ENCODE measurements around the gene FHL2. TPM values are rescaled to one million over a fixed set of nuclear protein-coding genes. Genes with fewer than 3 reads are reported as not detected.
A peak's percentile ranks its signal among the peaks of the same experiment; 100 is the strongest.

Gene FHL2
- total and polyA plus RNA-seq, 9 of the 15 experiments (the other 6 are each of a cell fraction or from before 2014, with no cell fraction given): 7.5 to 33.1 (median 23.9) TPM

DNA sequence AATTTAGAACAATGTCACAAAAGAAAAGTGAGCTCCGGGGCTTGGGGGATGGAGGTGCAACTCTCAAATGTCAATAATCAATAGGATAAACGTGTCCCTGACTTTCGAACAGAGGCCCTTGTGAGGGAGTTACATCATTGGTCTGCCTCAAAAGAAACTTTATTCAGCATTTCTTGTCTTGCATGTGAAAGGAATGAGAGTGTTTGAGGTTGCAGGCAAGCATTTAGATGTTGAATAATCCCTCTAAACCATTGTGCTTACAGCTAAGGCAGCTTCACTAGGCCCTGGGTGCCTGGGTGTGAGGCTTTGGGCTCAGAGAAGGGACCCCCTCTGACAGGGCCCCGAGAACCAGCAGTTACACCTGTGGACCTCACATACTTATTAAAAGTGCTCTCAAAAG lies 28.6 kb upstream of the FHL2 start:
- FAIRE-seq: no peak
- CTCF ChIA-PET (ENCODE audit: low intra/inter-chr PET ratio): no interaction called here
- TF ChIP-seq KLF10 (CRISPR knock-in tag; IDR thresholded peaks at IDR 0.05) (no peak), ZBTB8A (IDR thresholded peaks at IDR 0.05; ENCODE audit: partially characterized antibody) (no peak), HNRNPLL (IDR thresholded peaks at IDR 0.05; ENCODE audit: low read depth, low read length, poor library complexity, severe bottlenecking) (no peak), ZBTB40 (IDR thresholded peaks at IDR 0.05) (peak; percentile 69), ZBTB40 (CRISPR knock-in tag; IDR thresholded peaks at IDR 0.05) (no peak), POLR3G (IDR thresholded peaks at IDR 0.05; ENCODE audit: extremely low read depth, insufficient read length, insufficient replicate concordance) (no peak), GATAD2A (IDR thresholded peaks at IDR 0.05) (no peak)
- no peak for DNase-seq (ENCODE audit: extremely low read depth in 1 of 4, low spot score in 3 of 4)
- 44% methylated on average over 4 of the region's 4 CpGs for WGBS (ENCODE audit: insufficient coverage, low coverage, missing lambda C conversion rate)
- Histone ChIP-seq H3K4me2 (ENCODE audit: insufficient read depth, low read length) (no peak overlapping the region), H3K27ac (ENCODE audit: extremely low read depth, low read depth, low read length) (no peak overlapping the region; the same call in 2 of the 3 replicates), H3K9me3 (replicated peaks; ENCODE audit: control insufficient read depth, insufficient read depth, low read depth, low read length) (no peaks in the 10 kb centered on the region), H3K9me1 (ENCODE audit: control insufficient read depth, insufficient read depth, low read length) (no peaks in the 10 kb centered on the region), H3K27me3 (ENCODE audit: control insufficient read depth in 2 of 2, insufficient read depth in 2 of 2, low read length in 2 of 2) (no peaks in the 10 kb centered on the region; a peak in 1 of 5 replicates), H3K79me2 (ENCODE audit: control insufficient read depth, insufficient read depth, low read length) (no peaks in the 10 kb centered on the region), H3K9ac (ENCODE audit: insufficient read depth in 1 of 2, low read depth in 2 of 2, low read length in 2 of 2) (no peak overlapping the region), H3K4me1 (replicated peaks in 1 of 2; ENCODE audit: control insufficient read depth in 2 of 2, insufficient read depth in 2 of 2, low read length in 2 of 2) (peaks cover 9 to 18% of the 10 kb centered on the region in 2 experiments; a peak in 4 of 5 replicates), H3K4me3 (no peak overlapping the region), H4K20me1 (replicated peaks; ENCODE audit: control insufficient read depth, insufficient read depth, low read length) (no peaks in the 10 kb centered on the region), H3K36me3 (ENCODE audit: control insufficient read depth, insufficient read depth, low read length) (no peaks in the 10 kb centered on the region), H2AFZ (ENCODE audit: low read depth, low read length) (peak overlapping the region; percentile 67)
- in situ Hi-C loops (cut with MboI): no loop called here
- POLR2A ChIA-PET: no interaction called here
- intact Hi-C loops (cut with micrococcal nuclease): no loop called here
- no peak for ATAC-seq
- BruUV-seq (replicated peaks): no TSS peak
